ENCODE data around the gene RASSF3.
"Not testable (repeated sequence)": the region's sequence is repeated elsewhere in the genome, so short reads cannot be mapped to it uniquely, and the experiment has no call there.

Gene RASSF3

DNA sequence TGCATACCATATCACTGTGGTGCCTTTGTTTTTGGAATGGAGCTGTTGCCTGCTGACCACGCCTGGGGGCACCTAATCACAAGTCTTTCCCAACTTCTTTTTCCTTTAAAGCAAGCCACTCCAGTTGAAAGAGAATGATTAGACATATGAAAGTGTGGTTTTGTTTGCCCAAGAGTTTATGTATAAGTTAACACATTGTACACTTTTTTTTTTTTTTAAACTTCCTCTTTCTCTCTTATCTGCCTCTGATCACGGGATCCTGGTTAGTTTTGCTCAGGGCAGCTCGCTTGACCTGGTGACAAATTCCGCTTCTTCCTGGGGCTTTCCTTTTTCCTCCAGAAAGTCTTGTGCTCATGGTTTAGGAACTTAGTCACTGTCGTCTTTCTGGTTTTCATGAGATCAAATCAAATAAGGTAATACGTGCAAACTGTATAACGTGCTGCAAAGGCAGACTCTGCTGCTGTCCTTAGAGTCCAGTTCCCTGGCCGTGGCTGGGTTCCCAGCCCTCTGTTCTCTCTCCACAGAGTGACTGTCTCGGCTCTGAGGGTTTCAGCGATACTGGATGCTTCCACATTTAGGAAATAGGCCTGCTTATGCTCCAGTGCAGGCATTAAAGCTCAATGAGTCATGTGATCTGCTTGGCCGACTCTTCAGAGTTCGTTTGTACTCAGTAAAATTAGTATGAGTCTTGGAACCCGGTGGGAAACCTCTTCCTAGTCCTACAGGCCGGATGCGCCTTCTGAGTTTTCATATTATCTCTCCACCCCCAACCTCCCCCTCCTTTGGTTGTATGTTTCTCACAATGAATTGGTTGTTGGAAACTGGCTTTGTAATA, 15.2 kb downstream of the RASSF3 start:
- peak overlapping the region; percentile 57 for H3K9ac ChIP-seq (ENCODE audit: low read length)
- 0 out of 2 replicates have a peak, but pooled peaks cover 5% of the 10 kb centered on the region for H3K36me3 ChIP-seq (ENCODE audit: insufficient read depth, low read length)
- no peaks in the 10 kb centered on the region for H4K20me1 ChIP-seq (ENCODE audit: insufficient read depth, low read length)
- peaks cover 37% of the 10 kb centered on the region for H3K79me2 ChIP-seq (ENCODE audit: insufficient read depth, low read length)
- H3K4me2 ChIP-seq (ENCODE audit: low read length): peak overlapping the region; percentile 73
- 0 out of 2 replicates have a peak overlapping the region, but pooled peaks have one; percentile 61 for H2AFZ ChIP-seq (ENCODE audit: low read length)
- no peaks in the 10 kb centered on the region for H3K27me3 ChIP-seq (ENCODE audit: insufficient read depth, low read length)
- no peaks in the 10 kb centered on the region for H3F3A ChIP-seq (ENCODE audit: insufficient read depth, low read length)
- no peaks in the 10 kb centered on the region for H3K9me3 ChIP-seq (ENCODE audit: low read length)
- H3K4me3 ChIP-seq (ENCODE audit: low read depth, low read length, poor library complexity, severe bottlenecking): peak overlapping the region; percentile 51
- H3K27ac ChIP-seq (ENCODE audit: low read depth, low read length, poor library complexity, severe bottlenecking): peak overlapping the region; percentile 58
- peaks cover 32% of the 10 kb centered on the region for H3K4me1 ChIP-seq (ENCODE audit: insufficient read depth, low read length, severe bottlenecking)
- no peaks in the 10 kb centered on the region for H3K9me2 ChIP-seq (ENCODE audit: low read depth, low read length)
- TF ChIP-seq CTCF (IDR thresholded peaks at IDR 0.05; ENCODE audit: low read length) (no peak), EZH2 (IDR thresholded peaks at IDR 0.05; ENCODE audit: borderline replicate concordance, low read length) (no peak)

GRCh38 chr12:64626588-64626987, 16.3 kb downstream of the RASSF3 start:
- not testable (repeated sequence) for H3K9me2 ChIP-seq (ENCODE audit: low read depth, low read length); H3F3A ChIP-seq (ENCODE audit: insufficient read depth, low read length); H3K9ac ChIP-seq (ENCODE audit: low read length); H3K4me3 ChIP-seq (ENCODE audit: low read depth, low read length, poor library complexity, severe bottlenecking); H4K20me1 ChIP-seq (ENCODE audit: insufficient read depth, low read length); H3K4me2 ChIP-seq (ENCODE audit: low read length); H3K9me3 ChIP-seq (ENCODE audit: low read length); H3K36me3 ChIP-seq (ENCODE audit: insufficient read depth, low read length); H3K27ac ChIP-seq (ENCODE audit: low read depth, low read length, poor library complexity, severe bottlenecking); H3K27me3 ChIP-seq (ENCODE audit: insufficient read depth, low read length); H2AFZ ChIP-seq (ENCODE audit: low read length)
- Histone ChIP-seq H3K4me1 (ENCODE audit: insufficient read depth, low read length, severe bottlenecking) (peaks cover 21% of the 10 kb centered on the region), H3K79me2 (ENCODE audit: insufficient read depth, low read length) (peaks cover 35% of the 10 kb centered on the region)

- Histone ChIP-seq H3K79me2 (ENCODE audit: insufficient read depth, low read length) (peaks cover 28% of the 10 kb centered on the region), H3K36me3 (ENCODE audit: insufficient read depth, low read length) (peaks cover 13% of the 10 kb centered on the region), H3K27me3 (ENCODE audit: insufficient read depth, low read length) (no peaks in the 10 kb centered on the region), H3K9ac (ENCODE audit: low read length) (no peak overlapping the region), H3K27ac (ENCODE audit: low read depth, low read length, poor library complexity, severe bottlenecking) (no peak overlapping the region), H3K4me1 (ENCODE audit: insufficient read depth, low read length, severe bottlenecking) (peaks cover 16% of the 10 kb centered on the region), H4K20me1 (ENCODE audit: insufficient read depth, low read length) (no peaks in the 10 kb centered on the region), H3K9me2 (ENCODE audit: low read depth, low read length) (no peaks in the 10 kb centered on the region), H3K4me2 (ENCODE audit: low read length) (no peak overlapping the region), H3K4me3 (ENCODE audit: low read depth, low read length, poor library complexity, severe bottlenecking) (no peak overlapping the region), H3K9me3 (ENCODE audit: low read length) (no peaks in the 10 kb centered on the region; the same call in 1 of the 2 replicates), H2AFZ (ENCODE audit: low read length) (no peak overlapping the region), H3F3A (ENCODE audit: insufficient read depth, low read length) (no peaks in the 10 kb centered on the region)
- TF ChIP-seq EZH2 (IDR thresholded peaks at IDR 0.05; ENCODE audit: borderline replicate concordance, low read length) (no peak), CTCF (IDR thresholded peaks at IDR 0.05; ENCODE audit: low read length) (no peak)
Observed at GRCh38 chr12:64627771-64628170, 17.5 kb downstream of the RASSF3 start.
